ENCODE measurements around the gene PROSER2.

Gene PROSER2

GRCh38 chr10:11908536-11908935 lies 85.4 kb downstream of the PROSER2 start:
- no peak for DNase-seq (ENCODE audit: low spot score)
- ChIA-PET CTCF (interaction anchor here (0.6 kb wide), 1 partner anchor 20 kb away, joined by 3 read pairs; no protein-coding TSS in a partner anchor), POLR2A (ENCODE audit: low non-redundant PET) (no interaction called here)
- TF ChIP-seq, protein P1, sequence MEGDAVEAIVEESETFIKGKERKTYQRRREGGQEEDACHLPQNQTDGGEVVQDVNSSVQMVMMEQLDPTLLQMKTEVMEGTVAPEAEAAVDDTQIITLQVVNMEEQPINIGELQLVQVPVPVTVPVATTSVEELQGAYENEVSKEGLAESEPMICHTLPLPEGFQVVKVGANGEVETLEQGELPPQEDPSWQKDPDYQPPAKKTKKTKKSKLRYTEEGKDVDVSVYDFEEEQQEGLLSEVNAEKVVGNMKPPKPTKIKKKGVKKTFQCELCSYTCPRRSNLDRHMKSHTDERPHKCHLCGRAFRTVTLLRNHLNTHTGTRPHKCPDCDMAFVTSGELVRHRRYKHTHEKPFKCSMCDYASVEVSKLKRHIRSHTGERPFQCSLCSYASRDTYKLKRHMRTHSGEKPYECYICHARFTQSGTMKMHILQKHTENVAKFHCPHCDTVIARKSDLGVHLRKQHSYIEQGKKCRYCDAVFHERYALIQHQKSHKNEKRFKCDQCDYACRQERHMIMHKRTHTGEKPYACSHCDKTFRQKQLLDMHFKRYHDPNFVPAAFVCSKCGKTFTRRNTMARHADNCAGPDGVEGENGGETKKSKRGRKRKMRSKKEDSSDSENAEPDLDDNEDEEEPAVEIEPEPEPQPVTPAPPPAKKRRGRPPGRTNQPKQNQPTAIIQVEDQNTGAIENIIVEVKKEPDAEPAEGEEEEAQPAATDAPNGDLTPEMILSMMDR (conservative IDR thresholded peaks at IDR 0.05; ENCODE audit: low read depth): no peak
- H3K27ac ChIP-seq: no peak overlapping the region; the same call in 1 of the 2 replicates

DNA sequence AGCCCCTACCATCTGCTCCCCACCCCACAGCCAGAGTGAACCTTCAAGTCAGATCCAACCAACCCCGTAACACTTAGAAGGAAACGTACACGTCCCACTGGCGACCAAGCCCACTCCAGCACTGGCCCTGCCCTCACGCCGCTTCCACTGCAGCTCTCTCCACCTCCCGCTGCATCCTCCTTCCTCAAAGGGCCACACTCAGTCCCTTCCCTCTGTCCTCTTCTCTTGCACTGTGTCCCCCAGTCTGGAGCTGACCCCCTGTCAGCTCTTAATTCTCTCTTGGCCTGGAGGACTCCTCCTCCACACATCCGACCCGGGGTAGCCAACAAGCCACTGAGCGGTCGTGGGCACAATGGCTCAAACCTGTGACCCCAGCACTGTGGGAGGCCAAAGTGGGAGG lies 85.8 kb downstream of the PROSER2 start:
- POLR2A ChIA-PET (ENCODE audit: low non-redundant PET): no interaction called here
- CTCF ChIA-PET: interaction anchor here (0.6 kb wide), 1 partner anchor 20 kb away, joined by 3 read pairs; no protein-coding TSS in a partner anchor
- no peak overlapping the region; the same call in 1 of the 2 replicates for H3K27ac ChIP-seq
- TF ChIP-seq, protein P1 (conservative IDR thresholded peaks at IDR 0.05; ENCODE audit: low read depth): no peak
- DNase-seq (ENCODE audit: low spot score): no peak

DNA sequence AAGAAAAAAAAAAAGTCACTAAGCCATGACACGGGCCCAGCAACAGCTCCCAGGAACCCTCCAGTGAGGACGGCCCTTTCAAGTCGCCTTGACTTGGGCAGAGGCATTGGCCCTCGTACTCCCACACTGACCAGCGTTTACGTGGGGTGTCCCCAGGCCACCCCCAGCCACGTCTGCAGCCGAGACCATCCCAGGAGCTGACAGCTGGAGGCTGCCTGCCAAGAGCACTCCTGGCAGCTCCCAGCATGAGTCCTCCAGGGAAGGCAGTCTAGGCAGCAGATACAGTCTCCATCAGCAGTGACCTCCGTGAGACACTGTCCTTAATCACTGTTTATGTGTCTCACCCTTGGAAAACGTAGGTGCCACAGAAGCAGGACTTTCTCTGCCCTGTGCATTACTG lies 86.5 kb downstream of the PROSER2 start:
- CTCF ChIA-PET: no interaction called here
- TF ChIP-seq, protein P1 (conservative IDR thresholded peaks at IDR 0.05; ENCODE audit: low read depth): no peak
- POLR2A ChIA-PET (ENCODE audit: low non-redundant PET): no interaction called here
- H3K27ac ChIP-seq: no peak overlapping the region; the same call in 1 of the 2 replicates
- no peak for DNase-seq (ENCODE audit: low spot score)

DNA sequence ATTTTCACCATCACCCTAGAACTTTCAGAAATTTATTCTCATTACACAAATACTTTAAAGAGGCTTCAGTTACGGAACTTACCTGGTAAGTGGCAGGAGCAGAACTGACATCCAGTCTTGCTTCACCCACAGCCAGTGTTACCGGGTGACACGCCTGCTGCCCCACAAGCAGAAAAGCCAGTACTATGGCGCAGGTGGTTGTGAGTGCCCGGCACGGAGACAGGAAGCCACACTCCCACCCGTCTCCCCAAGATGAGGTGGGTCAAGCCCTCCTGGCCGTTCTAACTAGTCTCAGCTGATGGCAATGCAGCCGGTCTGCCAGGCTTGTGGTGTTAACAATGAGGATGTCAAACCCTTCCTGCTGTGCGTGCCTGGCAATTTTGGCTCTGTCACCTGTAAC lies 86.9 kb downstream of the PROSER2 start:
- no peak for DNase-seq (ENCODE audit: low spot score)
- TF ChIP-seq, protein P1 (conservative IDR thresholded peaks at IDR 0.05; ENCODE audit: low read depth): no peak
- CTCF ChIA-PET: no interaction called here
- no peak overlapping the region for H3K27ac ChIP-seq
- POLR2A ChIA-PET (ENCODE audit: low non-redundant PET): no interaction called here

GRCh38 chr10:11913079-11913641 lies 90.0 kb downstream of the PROSER2 start:
- CTCF ChIA-PET: no interaction called here
- TF ChIP-seq, protein P1 (conservative IDR thresholded peaks at IDR 0.05; ENCODE audit: low read depth): no peak
- no peak for DNase-seq (ENCODE audit: low spot score)
- H3K27ac ChIP-seq: no peak overlapping the region
- POLR2A ChIA-PET (ENCODE audit: low non-redundant PET): no interaction called here

- ChIA-PET POLR2A (ENCODE audit: low non-redundant PET) (no interaction called here), CTCF (no interaction called here)
- no peak overlapping the region for H3K27ac ChIP-seq
- DNase-seq (ENCODE audit: low spot score): no peak
- TF ChIP-seq, protein P1 (conservative IDR thresholded peaks at IDR 0.05; ENCODE audit: low read depth): no peak
Measured at GRCh38 chr10:11918384-11918783, 95.2 kb downstream of the PROSER2 start.
